Muscle of back (tissue), 11 donors: ENCODE results near the gene ZNF205. TPM values are rescaled to one million over a fixed set of nuclear protein-coding genes. Genes with fewer than 3 reads are reported as not detected.
A peak's percentile ranks its signal among the peaks of the same experiment; 100 is the strongest.

Source experiments
- DNase-seq, 3 donors: peaks; one replicate each; pipeline versions ENCODE4 v3.0.0 to v3.0.0-alpha.2; 2013
- polyA plus RNA-seq, 10 donors: library from polyadenylated mRNA; unstranded; fragments of 120-200 nt; gene quantifications; one replicate each; pipeline ENCODE4 v1.2.1, GENCODE V29; 2013; ENCODE audit not compliant: insufficient read length in 10 of 10

Gene ZNF205
- polyA plus RNA-seq, 10 donors: 7.5 to 14.6 (median 11.7) TPM

GRCh38 chr16:3084491-3084890 is 27.9 kb upstream of the ZNF205 start:
- no peak for DNase-seq

- DNase-seq: no peak
Measured at GRCh38 chr16:3084969-3085670, 27.3 kb upstream of the ZNF205 start.

- no peak for DNase-seq
Measured at GRCh38 chr16:3085868-3086595, 26.4 kb upstream of the ZNF205 start.

GRCh38 chr16:3086596-3087242 is 25.7 kb upstream of the ZNF205 start:
- DNase-seq: peak in 1 of 3 donors; percentile 37

GRCh38 chr16:3087243-3088235 is 24.8 kb upstream of the ZNF205 start:
- peak in 1 of 3 donors; percentile 75 for DNase-seq

GRCh38 chr16:3088450-3088849 is 23.9 kb upstream of the ZNF205 start:
- peak in 1 of 3 donors; percentile 36 for DNase-seq

GRCh38 chr16:3088925-3089716 is 23.3 kb upstream of the ZNF205 start:
- peak in 1 of 3 donors; percentile 37 for DNase-seq

- no peak for DNase-seq
Measured at GRCh38 chr16:3089717-3090592, 22.4 kb upstream of the ZNF205 start.

- no peak for DNase-seq
Measured at GRCh38 chr16:3091551-3091950, 20.8 kb upstream of the ZNF205 start.

GRCh38 chr16:3092501-3092941 is 19.9 kb upstream of the ZNF205 start:
- peak in 1 of 3 donors; percentile 35 for DNase-seq

GRCh38 chr16:3094289-3095027 is 17.9 kb upstream of the ZNF205 start:
- DNase-seq: no peak

- DNase-seq: peak in 1 of 3 donors; percentile 33
Measured at GRCh38 chr16:3095869-3096268, 16.5 kb upstream of the ZNF205 start.

- DNase-seq: no peak
Measured at GRCh38 chr16:3096362-3096761, 16.0 kb upstream of the ZNF205 start.

GRCh38 chr16:3097266-3097665 is 15.1 kb upstream of the ZNF205 start:
- no peak for DNase-seq

- no peak for DNase-seq
Measured at GRCh38 chr16:3098459-3099394, 13.7 kb upstream of the ZNF205 start, which contains the start of gene ZSCAN10. Gene ZSCAN10, minus strand, starts transcription at chr16:3099294. Its CDS starts 6,357 bp downstream, at chr16:3092937.

- DNase-seq: no peak
Measured at GRCh38 chr16:3099395-3099731, 13.0 kb upstream of the ZNF205 start.

- peak; percentile 83 to 87 (median 83) for DNase-seq
Measured at GRCh38 chr16:3099732-3100499, 12.5 kb upstream of the ZNF205 start.
